ENCODE results near the gene PDZRN3. TPM values are rescaled to one million over a fixed set of nuclear protein-coding genes. Genes with fewer than 3 reads are reported as not detected.

Gene PDZRN3
- total and polyA plus RNA-seq, 2 donors (not counting 3 experiments of a cell fraction or from before 2014, with no cell fraction given) = not detected

DNA sequence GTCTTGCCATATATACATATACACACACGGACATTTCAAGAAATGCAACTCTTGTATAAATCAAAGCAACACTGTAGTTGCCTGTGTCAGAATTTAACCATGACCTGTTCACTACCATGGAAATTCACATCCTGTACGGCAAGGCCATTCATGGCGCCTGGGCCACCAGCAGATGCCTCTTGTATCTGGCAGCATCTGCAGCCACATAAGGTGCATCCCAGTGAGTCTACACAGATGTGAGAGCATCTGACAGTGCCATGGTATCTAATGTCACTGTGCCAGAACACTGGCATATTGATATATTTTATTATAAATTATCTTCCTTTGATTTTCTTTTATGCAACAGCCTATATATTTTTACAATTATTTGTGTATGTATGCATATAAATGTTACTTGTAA, 25.1 kb downstream of the PDZRN3 start:
- TF ChIP-seq MYC (IDR thresholded peaks at IDR 0.05; ENCODE audit: low read depth, low read length) (no peak), POLR2AphosphoS5 (IDR thresholded peaks at IDR 0.05; ENCODE audit: insufficient read depth, low read depth, low read length) (no peak), POLR2A (IDR thresholded peaks at IDR 0.05; ENCODE audit: low read depth, low read length) (no peak), GATA2 (IDR thresholded peaks at IDR 0.05; ENCODE audit: insufficient read depth, insufficient read length, low read depth, low read length) (no peak), EZH2 (IDR thresholded peaks at IDR 0.05; ENCODE audit: borderline replicate concordance, low read depth, low read length, severe bottlenecking) (no peak), JUN (IDR thresholded peaks at IDR 0.05; ENCODE audit: borderline replicate concordance, insufficient read depth, insufficient read length, low read depth) (no peak), FOS (IDR thresholded peaks at IDR 0.05; ENCODE audit: borderline replicate concordance, insufficient read depth, low read length) (no peak)
- TF ChIP-seq, protein P1, sequence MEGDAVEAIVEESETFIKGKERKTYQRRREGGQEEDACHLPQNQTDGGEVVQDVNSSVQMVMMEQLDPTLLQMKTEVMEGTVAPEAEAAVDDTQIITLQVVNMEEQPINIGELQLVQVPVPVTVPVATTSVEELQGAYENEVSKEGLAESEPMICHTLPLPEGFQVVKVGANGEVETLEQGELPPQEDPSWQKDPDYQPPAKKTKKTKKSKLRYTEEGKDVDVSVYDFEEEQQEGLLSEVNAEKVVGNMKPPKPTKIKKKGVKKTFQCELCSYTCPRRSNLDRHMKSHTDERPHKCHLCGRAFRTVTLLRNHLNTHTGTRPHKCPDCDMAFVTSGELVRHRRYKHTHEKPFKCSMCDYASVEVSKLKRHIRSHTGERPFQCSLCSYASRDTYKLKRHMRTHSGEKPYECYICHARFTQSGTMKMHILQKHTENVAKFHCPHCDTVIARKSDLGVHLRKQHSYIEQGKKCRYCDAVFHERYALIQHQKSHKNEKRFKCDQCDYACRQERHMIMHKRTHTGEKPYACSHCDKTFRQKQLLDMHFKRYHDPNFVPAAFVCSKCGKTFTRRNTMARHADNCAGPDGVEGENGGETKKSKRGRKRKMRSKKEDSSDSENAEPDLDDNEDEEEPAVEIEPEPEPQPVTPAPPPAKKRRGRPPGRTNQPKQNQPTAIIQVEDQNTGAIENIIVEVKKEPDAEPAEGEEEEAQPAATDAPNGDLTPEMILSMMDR (IDR thresholded peaks at IDR 0.05; ENCODE audit: extremely low read depth in 1 of 2, insufficient read depth in 1 of 2, low read depth in 1 of 2, low read length in 2 of 2) = no peak
- TF ChIP-seq, protein P2, sequence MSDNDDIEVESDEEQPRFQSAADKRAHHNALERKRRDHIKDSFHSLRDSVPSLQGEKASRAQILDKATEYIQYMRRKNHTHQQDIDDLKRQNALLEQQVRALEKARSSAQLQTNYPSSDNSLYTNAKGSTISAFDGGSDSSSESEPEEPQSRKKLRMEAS (IDR thresholded peaks at IDR 0.05; ENCODE audit: insufficient read depth, insufficient read length) = no peak
- FAIRE-seq (no peak), DNase-seq (ENCODE audit: low read depth, low spot score) (no peak)
- intact Hi-C loops (cut with micrococcal nuclease) = no loop called here
- H2AFZ ChIP-seq (ENCODE audit: low read depth, low read length) = no peak overlapping the region
- H3K4me2 ChIP-seq (ENCODE audit: insufficient read depth, low read length) = no peak overlapping the region
- no peaks in the 10 kb centered on the region for H3K36me3 ChIP-seq (ENCODE audit: control insufficient read depth in 2 of 2, extremely low read depth in 1 of 2, insufficient read depth in 2 of 2, low read length in 2 of 2)
- H3K4me3 ChIP-seq (replicated peaks in 1 of 3; ENCODE audit: insufficient read depth in 1 of 3, low read depth in 1 of 3, low read length in 3 of 3) = no peak overlapping the region
- no peaks in the 10 kb centered on the region for H4K20me1 ChIP-seq (replicated peaks; ENCODE audit: control insufficient read depth, extremely low read depth, insufficient read depth, low read length)
- no peaks in the 10 kb centered on the region for H3K9me3 ChIP-seq (replicated peaks; ENCODE audit: control insufficient read depth, insufficient read depth, low read length)
- dilution Hi-C loops (cut with MboI; ENCODE audit: extremely low pct_ligation_motif_present, low sequenced_read_pairs) = no loop called here
- ChIA-PET POLR2A (no interaction called here), CTCF (no interaction called here)
- no peak overlapping the region for H3K27ac ChIP-seq (ENCODE audit: insufficient read depth, low read depth, low read length)
- no peaks in the 10 kb centered on the region for H3K27me3 ChIP-seq (ENCODE audit: control insufficient read depth in 2 of 2, insufficient read depth in 2 of 2, low read length in 2 of 2)
- H3K4me1 ChIP-seq (ENCODE audit: control insufficient read depth, extremely low read depth, insufficient read depth, low read length) = no peaks in the 10 kb centered on the region
- BruUV-seq (replicated peaks) = no TSS peak
- H3K79me2 ChIP-seq (ENCODE audit: control insufficient read depth, insufficient read depth, low read length) = no peaks in the 10 kb centered on the region
- no peaks in the 10 kb centered on the region for H3K9me1 ChIP-seq (replicated peaks; ENCODE audit: control insufficient read depth, extremely low read depth, insufficient read depth, low read length)
- no peak overlapping the region for H3K9ac ChIP-seq (replicated peaks; ENCODE audit: extremely low read depth, insufficient read depth, low read length)
